A673 (cell line): ENCODE results near the gene HERPUD2. TPM values are rescaled to one million over a fixed set of nuclear protein-coding genes. Genes with fewer than 3 reads are reported as not detected.

ENCODE experiments used
- BruUV-seq: library from RNA; stranded (reverse); fragments of 400-500 nt; replicated peaks from 2 replicates; lab custom pipeline; 2021; lab: Mats Ljungman, UMichigan
- CTCF ChIA-PET: fragments of 300-600 bp; sonication (Branson Sonifier 250); formaldehyde crosslinking; loops from one replicate; lab custom pipeline; 2022; ENCODE audit warnings: antibody characterized with exemption; lab: Charles Lee
- POLR2A ChIA-PET: fragments of 300-600 bp; sonication (Branson Sonifier 250); formaldehyde crosslinking; loops from one replicate; lab custom pipeline; 2022; ENCODE audit warnings: antibody characterized with exemption; ENCODE audit not compliant: low non-redundant PET; lab: Charles Lee
- DNase-seq: peaks from one replicate; pipeline ENCODE4 v3.0.0-alpha.2; 2015; ENCODE audit warnings: low spot score
- H3K27ac ChIP-seq: fragments of 200-600 bp; sonication (generic); 2 replicates; pipeline ENCODE4 v1.5.1; 2016; ENCODE audit warnings: mixed run types, low read depth, mild to moderate bottlenecking, mixed read lengths, antibody characterized with exemption, low read length; ENCODE audit not compliant: poor library complexity, severe bottlenecking
- H3K27me3 ChIP-seq: fragments of 200-600 bp; sonication (generic); replicated peaks from 2 replicates; pipeline ENCODE4 v1.6.1; 2017; ENCODE audit warnings: mixed run types, low read depth, mild to moderate bottlenecking, mixed read lengths, antibody characterized with exemption, low read length; ENCODE audit not compliant: insufficient read depth, poor library complexity
- H3K36me3 ChIP-seq: fragments of 200-600 bp; sonication (generic); 2 replicates; pipeline ENCODE4 v1.6.1; 2016; ENCODE audit warnings: mixed run types, mild to moderate bottlenecking, mixed read lengths, antibody characterized with exemption, low read length; ENCODE audit not compliant: insufficient read depth, poor library complexity, severe bottlenecking
- H3K4me1 ChIP-seq: fragments of 200-600 bp; sonication (generic); 2 replicates; pipeline ENCODE4 v1.6.1; 2017; ENCODE audit warnings: mixed run types, mild to moderate bottlenecking, mixed read lengths, antibody characterized with exemption, low read length; ENCODE audit not compliant: insufficient read depth, poor library complexity, severe bottlenecking
- H3K4me3 ChIP-seq: fragments of 200-600 bp; sonication (generic); 2 replicates; pipeline ENCODE4 v1.5.1; 2016; ENCODE audit warnings: low read depth, mixed run types, mild to moderate bottlenecking, mixed read lengths, low read length; ENCODE audit not compliant: poor library complexity, severe bottlenecking
- H3K9me3 ChIP-seq: fragments of 200-600 bp; sonication (generic); 2 replicates; pipeline ENCODE4 v1.6.1; 2016; ENCODE audit warnings: mixed run types, low read depth, mild to moderate bottlenecking, mixed read lengths, antibody characterized with exemption, low read length; ENCODE audit not compliant: poor library complexity, severe bottlenecking
- EZH2 ChIP-seq: fragments of 200-600 bp; sonication (generic); IDR thresholded peaks from 2 replicates; pipeline ENCODE4 v1.6.1; 2017; ENCODE audit warnings: borderline replicate concordance, low read depth, mild to moderate bottlenecking, mixed read lengths, antibody characterized with exemption, low read length; ENCODE audit not compliant: poor library complexity, severe bottlenecking
- intact Hi-C: fragments of 100-400 bp; cut with micrococcal nuclease; formaldehyde crosslinking; loops from one replicate; pipeline ENCODE4 v1.10.0; 2022; ENCODE audit not compliant: unreplicated experiment
- total RNA-seq: library from RNA; stranded (reverse); gene quantifications from 2 replicates; pipeline ENCODE4 v1.2.3, GENCODE V29; 2021
- TF ChIP-seq, protein P1 (sequence below): fragments of 300-800, 200-600 bp; sonication (generic); conservative IDR thresholded peaks from 2 replicates; pipeline ENCODE4 v1.5.1; 2017; ENCODE audit warnings: low read depth, mild to moderate bottlenecking, antibody characterized with exemption, low read length, moderate library complexity, mixed read lengths

The HERPUD2 gene
- total RNA-seq, 1 experiment from 2014 or later = 23.3 TPM

DNA sequence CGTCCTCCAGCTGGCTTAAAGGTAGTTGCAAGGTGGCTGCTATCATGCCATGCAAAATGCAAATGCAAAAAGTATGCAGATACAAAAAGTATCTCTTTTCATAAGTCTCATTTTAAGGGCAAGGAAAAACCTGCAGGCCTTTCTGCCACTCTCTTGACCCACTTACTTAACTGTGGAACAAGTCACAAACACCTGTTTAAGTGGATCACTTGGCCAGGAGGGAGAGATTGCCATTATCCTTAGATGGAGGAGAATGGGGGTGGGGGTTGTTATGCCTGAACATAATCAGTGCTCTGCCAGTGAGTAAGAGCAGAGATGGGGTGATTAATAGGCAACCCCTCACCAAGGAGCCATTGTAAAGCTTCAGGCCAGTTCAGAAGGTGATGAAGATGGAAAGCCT is 25.1 kb upstream of the HERPUD2 start:
- Histone ChIP-seq H3K36me3 (no peaks in the 10 kb centered on the region), H3K9me3 (no peaks in the 10 kb centered on the region), H3K27me3 (no peaks in the 10 kb centered on the region), H3K4me3 (no peak overlapping the region), H3K27ac (no peak overlapping the region), H3K4me1 (peaks cover 35% of the 10 kb centered on the region)
- TF ChIP-seq, protein P1, sequence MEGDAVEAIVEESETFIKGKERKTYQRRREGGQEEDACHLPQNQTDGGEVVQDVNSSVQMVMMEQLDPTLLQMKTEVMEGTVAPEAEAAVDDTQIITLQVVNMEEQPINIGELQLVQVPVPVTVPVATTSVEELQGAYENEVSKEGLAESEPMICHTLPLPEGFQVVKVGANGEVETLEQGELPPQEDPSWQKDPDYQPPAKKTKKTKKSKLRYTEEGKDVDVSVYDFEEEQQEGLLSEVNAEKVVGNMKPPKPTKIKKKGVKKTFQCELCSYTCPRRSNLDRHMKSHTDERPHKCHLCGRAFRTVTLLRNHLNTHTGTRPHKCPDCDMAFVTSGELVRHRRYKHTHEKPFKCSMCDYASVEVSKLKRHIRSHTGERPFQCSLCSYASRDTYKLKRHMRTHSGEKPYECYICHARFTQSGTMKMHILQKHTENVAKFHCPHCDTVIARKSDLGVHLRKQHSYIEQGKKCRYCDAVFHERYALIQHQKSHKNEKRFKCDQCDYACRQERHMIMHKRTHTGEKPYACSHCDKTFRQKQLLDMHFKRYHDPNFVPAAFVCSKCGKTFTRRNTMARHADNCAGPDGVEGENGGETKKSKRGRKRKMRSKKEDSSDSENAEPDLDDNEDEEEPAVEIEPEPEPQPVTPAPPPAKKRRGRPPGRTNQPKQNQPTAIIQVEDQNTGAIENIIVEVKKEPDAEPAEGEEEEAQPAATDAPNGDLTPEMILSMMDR = no peak
- no peak for TF ChIP-seq EZH2
- DNase-seq = no peak
- POLR2A ChIA-PET = no interaction called here
- no TSS peak for BruUV-seq
- CTCF ChIA-PET = no interaction called here
- intact Hi-C loops = no loop called here

DNA sequence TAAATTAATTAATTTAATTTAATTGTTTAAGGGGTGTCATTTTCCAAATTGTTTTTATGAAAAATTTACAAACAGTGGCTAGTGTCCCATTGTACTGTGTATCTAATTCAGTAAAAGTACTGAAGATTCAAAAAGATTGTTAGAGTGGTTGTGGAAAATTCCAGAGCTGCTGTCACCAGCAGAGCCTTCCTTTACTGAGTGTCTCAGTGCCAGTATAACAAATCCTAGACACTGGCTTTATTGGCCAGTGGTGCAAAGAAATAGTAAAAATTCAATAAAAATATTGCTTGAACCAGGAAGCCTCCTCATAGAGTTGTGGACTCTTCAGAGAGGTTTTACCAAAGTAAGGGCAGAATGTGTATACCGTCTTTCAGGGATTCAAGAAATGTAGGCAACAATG is 23.1 kb upstream of the HERPUD2 start:
- POLR2A ChIA-PET = interaction anchor here (0.6 kb wide), 1 partner anchor 206 kb away, joined by 3 read pairs; no protein-coding TSS in a partner anchor
- BruUV-seq = no TSS peak
- H3K4me3 ChIP-seq = no peak overlapping the region
- no peak overlapping the region for H3K27ac ChIP-seq
- intact Hi-C loops = no loop called here
- CTCF ChIA-PET = no interaction called here
- no peaks in the 10 kb centered on the region for H3K36me3 ChIP-seq
- no peaks in the 10 kb centered on the region for H3K27me3 ChIP-seq
- DNase-seq = no peak
- peaks cover 42% of the 10 kb centered on the region for H3K4me1 ChIP-seq
- TF ChIP-seq EZH2 = no peak
- TF ChIP-seq, protein P1 = no peak
- no peaks in the 10 kb centered on the region for H3K9me3 ChIP-seq

DNA sequence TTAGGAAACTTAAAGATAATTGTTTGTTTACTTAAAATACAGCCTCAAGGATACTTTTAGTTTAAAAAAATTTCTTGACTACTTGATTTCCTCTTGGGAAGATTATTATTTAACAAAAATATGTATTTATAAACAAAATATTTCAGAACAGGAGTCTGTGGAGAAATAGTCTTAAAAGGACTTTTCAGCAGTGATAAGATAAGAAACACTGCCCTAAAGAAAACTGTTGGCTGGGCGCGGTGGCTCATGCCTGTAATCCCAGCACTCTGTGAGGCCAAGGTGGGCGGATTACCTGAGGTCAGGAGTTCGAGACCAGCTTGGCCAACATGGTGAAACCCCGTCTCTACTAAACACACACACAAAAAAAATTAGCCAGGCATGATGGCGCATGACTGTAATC is 22.6 kb upstream of the HERPUD2 start:
- POLR2A ChIA-PET = no interaction called here
- TF ChIP-seq, protein P1 = no peak
- TF ChIP-seq EZH2 = no peak
- no TSS peak for BruUV-seq

More for the DNA sequence above, 22.6 kb upstream of the HERPUD2 start:
- Histone ChIP-seq H3K27ac (peak overlapping the region; percentile 77), H3K9me3 (no peaks in the 10 kb centered on the region), H3K4me3 (no peak overlapping the region), H3K4me1 (peaks cover 40% of the 10 kb centered on the region), H3K27me3 (no peaks in the 10 kb centered on the region), H3K36me3 (no peaks in the 10 kb centered on the region)
- CTCF ChIA-PET = no interaction called here
- DNase-seq = no peak
- intact Hi-C loops = no loop called here
